ENCODE measurements around the gene INPP5A. TPM values are rescaled to one million over a fixed set of nuclear protein-coding genes. Genes with fewer than 3 reads are reported as not detected.

Gene INPP5A
- polyA plus RNA-seq, 3 donors from 2014 or later: 0.30 to 1.7 (median 0.48) TPM

GRCh38 chr10:132648851-132649528, 111.4 kb downstream of the INPP5A start:
- no peak for DNase-seq
- no peaks in the 10 kb centered on the region for H3K9me3 Mint-ChIP-seq
- no peak overlapping the region for H3K4me3 Mint-ChIP-seq
- peaks cover 0 to 6% (median 2%) of the 10 kb centered on the region in 3 donors for H3K27me3 Mint-ChIP-seq (ENCODE audit: low read depth in 3 of 3)
- H3K4me1 Mint-ChIP-seq: no peaks in the 10 kb centered on the region
- peak overlapping the region in 2 of 6 donors; percentile 14 to 24 for H3K27ac Mint-ChIP-seq
- H3K36me3 Mint-ChIP-seq: peaks cover 3 to 11% (median 10%) of the 10 kb centered on the region in 3 donors

- H3K4me1 Mint-ChIP-seq: peaks cover 0 to 1% of the 10 kb centered on the region in 2 donors
- no peaks in the 10 kb centered on the region for H3K9me3 Mint-ChIP-seq
- no peak overlapping the region for H3K4me3 Mint-ChIP-seq
- no peak overlapping the region for H3K27ac Mint-ChIP-seq
- peaks cover 3 to 11% (median 10%) of the 10 kb centered on the region in 3 donors for H3K36me3 Mint-ChIP-seq
- H3K27me3 Mint-ChIP-seq (ENCODE audit: low read depth in 3 of 3): peaks cover 0 to 6% (median 2%) of the 10 kb centered on the region in 3 donors
- DNase-seq: no peak
These were observed 112.2 kb downstream of the INPP5A start for GRCh38 chr10:132649651-132650360.

GRCh38 chr10:132650611-132651250, 113.1 kb downstream of the INPP5A start:
- Mint-ChIP-seq H3K4me3 (no peak overlapping the region), H3K4me1 (peaks cover 0 to 1% of the 10 kb centered on the region in 2 donors), H3K9me3 (no peaks in the 10 kb centered on the region), H3K27ac (no peak overlapping the region), H3K36me3 (peaks cover 3 to 11% (median 10%) of the 10 kb centered on the region in 3 donors), H3K27me3 (ENCODE audit: low read depth in 3 of 3) (peaks cover 0 to 6% (median 2%) of the 10 kb centered on the region in 3 donors)
- no peak for DNase-seq

GRCh38 chr10:132651511-132652029, 114.0 kb downstream of the INPP5A start:
- Mint-ChIP-seq H3K27me3 (ENCODE audit: low read depth in 3 of 3) (peaks cover 0 to 6% (median 2%) of the 10 kb centered on the region in 3 donors), H3K4me1 (peaks cover 0 to 1% of the 10 kb centered on the region in 2 donors), H3K27ac (no peak overlapping the region), H3K4me3 (no peak overlapping the region), H3K9me3 (no peaks in the 10 kb centered on the region), H3K36me3 (peaks cover 3 to 11% (median 10%) of the 10 kb centered on the region in 3 donors)
- no peak for DNase-seq

GRCh38 chr10:132652446-132652845, 114.9 kb downstream of the INPP5A start:
- H3K27ac Mint-ChIP-seq: no peak overlapping the region
- no peak for DNase-seq
- peaks cover 0 to 6% (median 2%) of the 10 kb centered on the region in 3 donors for H3K27me3 Mint-ChIP-seq (ENCODE audit: low read depth in 3 of 3)

GRCh38 chr10:132652936-132653590, 115.5 kb downstream of the INPP5A start:
- H3K4me3 Mint-ChIP-seq: no peak overlapping the region
- H3K36me3 Mint-ChIP-seq: peaks cover 3 to 11% (median 10%) of the 10 kb centered on the region in 3 donors
- H3K4me1 Mint-ChIP-seq: peaks cover 0 to 1% of the 10 kb centered on the region in 2 donors
- H3K27ac Mint-ChIP-seq: no peak overlapping the region
- DNase-seq: no peak
- H3K9me3 Mint-ChIP-seq: no peaks in the 10 kb centered on the region
- peaks cover 0 to 6% (median 2%) of the 10 kb centered on the region in 3 donors for H3K27me3 Mint-ChIP-seq (ENCODE audit: low read depth in 3 of 3)

More at GRCh38 chr10:132652446-132652845, 114.9 kb downstream of the INPP5A start:
- no peak overlapping the region for H3K4me3 Mint-ChIP-seq
- peaks cover 0 to 1% of the 10 kb centered on the region in 2 donors for H3K4me1 Mint-ChIP-seq
- H3K9me3 Mint-ChIP-seq: no peaks in the 10 kb centered on the region
- H3K36me3 Mint-ChIP-seq: peaks cover 3 to 11% (median 10%) of the 10 kb centered on the region in 3 donors

GRCh38 chr10:132653721-132654120, 116.1 kb downstream of the INPP5A start:
- H3K9me3 Mint-ChIP-seq: no peaks in the 10 kb centered on the region
- H3K27me3 Mint-ChIP-seq (ENCODE audit: low read depth in 3 of 3): peaks cover 0 to 6% (median 2%) of the 10 kb centered on the region in 3 donors
- no peak overlapping the region for H3K27ac Mint-ChIP-seq
- H3K4me1 Mint-ChIP-seq: peaks cover 0 to 1% of the 10 kb centered on the region in 2 donors
- no peak for DNase-seq
- no peak overlapping the region for H3K4me3 Mint-ChIP-seq
- peaks cover 3 to 8% (median 6%) of the 10 kb centered on the region in 3 donors for H3K36me3 Mint-ChIP-seq

GRCh38 chr10:132654121-132654571, 116.6 kb downstream of the INPP5A start:
- Mint-ChIP-seq H3K36me3 (peaks cover 3 to 8% (median 6%) of the 10 kb centered on the region in 3 donors), H3K27me3 (ENCODE audit: low read depth in 3 of 3) (peaks cover 0 to 5% (median 2%) of the 10 kb centered on the region in 3 donors), H3K4me3 (no peak overlapping the region), H3K27ac (no peak overlapping the region), H3K4me1 (peaks cover 0 to 1% of the 10 kb centered on the region in 2 donors), H3K9me3 (no peaks in the 10 kb centered on the region)
- no peak for DNase-seq

- peaks cover 0 to 1% of the 10 kb centered on the region in 2 donors for H3K4me1 Mint-ChIP-seq
These were observed 117.4 kb downstream of the INPP5A start for GRCh38 chr10:132654708-132655661.

GRCh38 chr10:132655735-132656134, 118.1 kb downstream of the INPP5A start:
- no peaks in the 10 kb centered on the region for H3K9me3 Mint-ChIP-seq
- no peak overlapping the region for H3K27ac Mint-ChIP-seq
- H3K27me3 Mint-ChIP-seq (ENCODE audit: low read depth in 3 of 3): peaks cover 0 to 4% (median 2%) of the 10 kb centered on the region in 3 donors
- DNase-seq: no peak
- no peak overlapping the region for H3K4me3 Mint-ChIP-seq
- peaks cover 0 to 1% of the 10 kb centered on the region in 2 donors for H3K4me1 Mint-ChIP-seq
- H3K36me3 Mint-ChIP-seq: peaks cover 3 to 12% (median 6%) of the 10 kb centered on the region in 3 donors

More at GRCh38 chr10:132654708-132655661, 117.4 kb downstream of the INPP5A start:
- Mint-ChIP-seq H3K4me3 (no peak overlapping the region), H3K27me3 (ENCODE audit: low read depth in 3 of 3) (peaks cover 0 to 4% (median 2%) of the 10 kb centered on the region in 3 donors), H3K9me3 (no peaks in the 10 kb centered on the region), H3K27ac (no peak overlapping the region), H3K36me3 (peaks cover 3 to 11% (median 6%) of the 10 kb centered on the region in 3 donors)
- DNase-seq: peak; percentile 44 to 50 (median 48)

GRCh38 chr10:132656283-132657126, 118.9 kb downstream of the INPP5A start:
- peaks cover 0 to 1% of the 10 kb centered on the region in 2 donors for H3K4me1 Mint-ChIP-seq

More at GRCh38 chr10:132656283-132657126, 118.9 kb downstream of the INPP5A start:
- Mint-ChIP-seq H3K9me3 (no peaks in the 10 kb centered on the region), H3K4me3 (no peak overlapping the region), H3K27me3 (ENCODE audit: low read depth in 3 of 3) (peaks cover 0 to 2% (median 2%) of the 10 kb centered on the region in 3 donors), H3K36me3 (peaks cover 3 to 12% (median 6%) of the 10 kb centered on the region in 3 donors), H3K27ac (no peak overlapping the region)
- no peak for DNase-seq
